Measurements from ENCODE around the gene DNAJB1.
"Not testable (repeated sequence)": the region's sequence is repeated elsewhere in the genome, so short reads cannot be mapped to it uniquely, and the experiment has no call there.

DNAJB1 gene

DNA sequence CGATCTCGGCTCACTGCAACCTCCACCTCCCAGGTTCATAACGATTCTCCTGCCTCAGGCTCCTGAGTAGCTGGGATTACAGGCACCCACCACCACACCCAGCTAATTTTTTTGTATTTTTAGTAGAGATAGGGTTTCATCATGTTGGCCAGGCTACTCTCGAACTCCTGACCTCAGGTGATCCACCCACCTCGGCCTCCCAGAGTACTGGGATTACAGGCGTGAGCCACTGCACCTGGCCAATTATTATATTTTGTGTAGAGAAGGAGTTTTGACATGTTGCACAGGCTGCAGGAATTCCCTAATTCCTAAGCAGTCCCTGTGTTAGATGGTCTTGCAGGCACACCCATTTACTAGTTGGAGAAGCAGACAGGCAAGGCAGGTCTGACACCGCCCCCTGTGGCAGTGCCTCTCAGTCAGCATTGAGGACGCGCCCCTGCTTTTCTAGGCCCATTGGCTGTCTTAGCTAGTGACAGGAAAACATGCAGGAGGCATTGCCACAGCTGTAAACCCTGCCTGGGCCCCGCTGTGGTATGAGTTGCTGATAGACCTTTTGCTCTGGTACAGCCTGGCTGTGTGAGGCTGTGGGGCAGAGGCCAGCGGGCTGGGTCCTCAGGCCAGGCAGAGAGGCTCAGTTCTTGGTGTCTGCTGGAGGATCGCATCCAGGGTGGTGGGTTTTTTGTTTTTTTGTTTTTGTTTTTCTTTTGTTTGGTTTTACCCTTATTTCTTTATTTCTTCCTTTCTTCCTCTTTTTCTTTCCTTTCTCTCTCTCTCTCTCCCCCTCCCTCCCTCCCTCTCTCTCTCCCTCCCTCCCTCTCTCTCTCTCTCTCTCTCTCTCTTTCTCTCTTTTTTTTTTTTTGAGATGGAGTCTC, 33.2 kb upstream of the DNAJB1 start:
- peaks cover 12 to 21% of the 10 kb centered on the region in 2 experiments for H3K4me1 ChIP-seq (ENCODE audit: control insufficient read depth in 1 of 2, insufficient read depth in 2 of 2, low read length in 2 of 2)

DNA sequence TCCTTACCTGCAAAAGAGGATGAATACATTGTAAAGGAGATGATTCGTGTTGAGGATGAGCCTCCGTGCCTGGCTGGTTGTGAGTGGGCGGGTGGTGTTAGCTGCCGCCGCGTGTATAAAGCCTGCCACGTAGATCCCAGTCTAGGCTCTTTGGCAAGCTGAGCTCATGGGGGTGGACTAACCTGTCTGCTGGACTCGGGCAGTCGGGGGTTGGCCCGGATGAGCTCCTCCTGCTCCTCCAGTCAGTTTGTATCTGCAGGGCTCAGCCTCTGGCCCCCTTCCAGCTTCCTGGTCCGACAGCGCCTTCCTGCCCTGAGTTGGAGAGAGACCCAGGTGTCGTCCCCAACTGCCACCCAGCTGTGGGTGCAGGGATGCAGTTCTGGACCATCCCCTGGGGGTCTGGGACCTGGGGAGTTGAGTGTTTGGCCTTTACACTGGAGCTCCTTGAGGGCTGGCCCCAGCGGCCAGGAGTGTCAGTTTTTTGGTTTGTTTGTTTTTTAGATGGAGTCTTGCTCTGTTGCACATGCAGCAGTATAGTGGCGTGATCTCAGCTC, 32.1 kb upstream of the DNAJB1 start:
- Histone ChIP-seq H2BK120ac (ENCODE audit: insufficient read depth, low read length, poor library complexity) (no peak overlapping the region), H2BK5ac (ENCODE audit: low read depth, low read length, poor library complexity) (no peak overlapping the region), H4K91ac (ENCODE audit: low read depth, low read length) (no peak overlapping the region), H2AK5ac (ENCODE audit: low read length) (no peak overlapping the region), H3K4ac (ENCODE audit: low read depth, low read length) (peak overlapping the region; percentile 6), H4K8ac (ENCODE audit: low read depth, low read length) (peak overlapping the region; percentile 22), H4K12ac (ENCODE audit: low read depth, low read length) (no peak overlapping the region), H3K27ac (ENCODE audit: low read depth, low read length) (no peak overlapping the region), H2BK12ac (ENCODE audit: low read length) (no peak overlapping the region), H3K9me3 (ENCODE audit: insufficient read depth, low read depth, low read length) (peaks cover 3% of the 10 kb centered on the region), H3K27me3 (ENCODE audit: insufficient read depth, low read length) (no peaks in the 10 kb centered on the region), H3K9ac (ENCODE audit: low read length) (no peak overlapping the region), H3K4me2 (ENCODE audit: low read length) (no peak overlapping the region), H3K4me3 (ENCODE audit: low read depth, low read length) (no peak overlapping the region), H3K14ac (ENCODE audit: low read length) (no peak overlapping the region), H3K36me3 (ENCODE audit: control insufficient read depth in 1 of 2, insufficient read depth in 2 of 2, low read length in 2 of 2) (peaks cover 5 to 6% of the 10 kb centered on the region in 2 experiments), H3K18ac (ENCODE audit: low read length) (no peak overlapping the region), H3K79me1 (ENCODE audit: low read length) (no peaks in the 10 kb centered on the region), H3K23ac (ENCODE audit: low read length) (no peak overlapping the region), H3K4me1 (ENCODE audit: control insufficient read depth in 1 of 2, insufficient read depth in 2 of 2, low read length in 2 of 2) (peaks cover 11 to 16% of the 10 kb centered on the region in 2 experiments), H2AFZ (ENCODE audit: insufficient read depth, low read length, poor library complexity) (peak overlapping the region; percentile 3), H3K79me2 (ENCODE audit: control insufficient read depth, insufficient read depth, low read length, poor library complexity) (peaks cover 3% of the 10 kb centered on the region)
- DNase-seq = peak; percentile 73
- no CpG with 5 or more reads among the region's 15 CpGs for WGBS (ENCODE audit: extremely low coverage, insufficient coverage, insufficient read length)

More for the DNA sequence above, 33.2 kb upstream of the DNAJB1 start:
- not testable (repeated sequence) for H2BK12ac ChIP-seq (ENCODE audit: low read length); H3K27ac ChIP-seq (ENCODE audit: low read depth, low read length); H3K4me3 ChIP-seq (ENCODE audit: low read depth, low read length); H3K79me2 ChIP-seq (ENCODE audit: control insufficient read depth, insufficient read depth, low read length, poor library complexity); H3K36me3 ChIP-seq (ENCODE audit: control insufficient read depth in 1 of 2, insufficient read depth in 2 of 2, low read length in 2 of 2); H4K12ac ChIP-seq (ENCODE audit: low read depth, low read length); H2BK120ac ChIP-seq (ENCODE audit: insufficient read depth, low read length, poor library complexity); H2AFZ ChIP-seq (ENCODE audit: insufficient read depth, low read length, poor library complexity); H3K27me3 ChIP-seq (ENCODE audit: insufficient read depth, low read length); H4K91ac ChIP-seq (ENCODE audit: low read depth, low read length); H3K79me1 ChIP-seq (ENCODE audit: low read length); H3K14ac ChIP-seq (ENCODE audit: low read length); H2AK5ac ChIP-seq (ENCODE audit: low read length); H2BK5ac ChIP-seq (ENCODE audit: low read depth, low read length, poor library complexity); H3K18ac ChIP-seq (ENCODE audit: low read length); H3K4ac ChIP-seq (ENCODE audit: low read depth, low read length); H3K4me2 ChIP-seq (ENCODE audit: low read length); H3K23ac ChIP-seq (ENCODE audit: low read length); H3K9ac ChIP-seq (ENCODE audit: low read length); H4K8ac ChIP-seq (ENCODE audit: low read depth, low read length); H3K9me3 ChIP-seq (ENCODE audit: insufficient read depth, low read depth, low read length)
- WGBS (ENCODE audit: extremely low coverage, insufficient coverage, insufficient read length) = no CpG with 5 or more reads among the region's 12 CpGs
- DNase-seq = peak; percentile 93 to 98

DNA sequence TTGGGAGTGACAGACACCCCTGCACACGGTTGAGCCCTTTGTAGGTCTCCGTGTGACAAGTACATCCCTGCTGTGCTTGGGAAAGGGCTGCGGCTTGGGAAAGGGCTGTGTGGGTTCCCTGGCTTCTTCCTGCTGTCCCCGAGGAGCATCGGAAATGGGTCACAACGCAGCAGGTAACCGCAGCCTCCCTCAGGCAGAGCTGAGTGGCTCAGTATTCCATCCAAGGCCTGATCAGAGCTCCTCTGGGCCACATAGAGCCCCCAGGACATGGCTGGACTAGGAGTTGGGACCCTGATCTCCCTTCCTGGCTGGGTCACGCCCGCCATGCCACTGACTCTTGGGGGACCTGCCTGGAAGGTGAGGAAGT, 27.5 kb upstream of the DNAJB1 start:
- Histone ChIP-seq H3K14ac (ENCODE audit: low read length) (no peak overlapping the region), H3K4me2 (ENCODE audit: low read length) (no peak overlapping the region), H3K79me2 (ENCODE audit: control insufficient read depth, insufficient read depth, low read length, poor library complexity) (peaks cover 2% of the 10 kb centered on the region), H2AFZ (ENCODE audit: insufficient read depth, low read length, poor library complexity) (no peak overlapping the region), H3K79me1 (ENCODE audit: low read length) (no peaks in the 10 kb centered on the region), H3K27ac (ENCODE audit: low read depth, low read length) (no peak overlapping the region), H2BK5ac (ENCODE audit: low read depth, low read length, poor library complexity) (no peak overlapping the region), H3K4me3 (ENCODE audit: low read depth, low read length) (peak overlapping the region; percentile 23), H2BK120ac (ENCODE audit: insufficient read depth, low read length, poor library complexity) (no peak overlapping the region), H3K23ac (ENCODE audit: low read length) (no peak overlapping the region), H3K36me3 (ENCODE audit: control insufficient read depth in 1 of 2, insufficient read depth in 2 of 2, low read length in 2 of 2) (peaks cover 2 to 6% of the 10 kb centered on the region in 2 experiments), H3K27me3 (ENCODE audit: insufficient read depth, low read length) (no peaks in the 10 kb centered on the region), H4K12ac (ENCODE audit: low read depth, low read length) (no peak overlapping the region), H3K18ac (ENCODE audit: low read length) (no peak overlapping the region), H3K4me1 (ENCODE audit: control insufficient read depth in 1 of 2, insufficient read depth in 2 of 2, low read length in 2 of 2) (peaks cover 4 to 9% of the 10 kb centered on the region in 2 experiments), H4K8ac (ENCODE audit: low read depth, low read length) (no peak overlapping the region), H4K91ac (ENCODE audit: low read depth, low read length) (no peak overlapping the region), H3K9ac (ENCODE audit: low read length) (no peak overlapping the region), H3K4ac (ENCODE audit: low read depth, low read length) (peak overlapping the region; percentile 1), H2AK5ac (ENCODE audit: low read length) (no peak overlapping the region), H3K9me3 (ENCODE audit: insufficient read depth, low read depth, low read length) (no peaks in the 10 kb centered on the region), H2BK12ac (ENCODE audit: low read length) (no peak overlapping the region)
- no CpG with 5 or more reads among the region's 9 CpGs for WGBS (ENCODE audit: extremely low coverage, insufficient coverage, insufficient read length)
- no peak for DNase-seq

DNA sequence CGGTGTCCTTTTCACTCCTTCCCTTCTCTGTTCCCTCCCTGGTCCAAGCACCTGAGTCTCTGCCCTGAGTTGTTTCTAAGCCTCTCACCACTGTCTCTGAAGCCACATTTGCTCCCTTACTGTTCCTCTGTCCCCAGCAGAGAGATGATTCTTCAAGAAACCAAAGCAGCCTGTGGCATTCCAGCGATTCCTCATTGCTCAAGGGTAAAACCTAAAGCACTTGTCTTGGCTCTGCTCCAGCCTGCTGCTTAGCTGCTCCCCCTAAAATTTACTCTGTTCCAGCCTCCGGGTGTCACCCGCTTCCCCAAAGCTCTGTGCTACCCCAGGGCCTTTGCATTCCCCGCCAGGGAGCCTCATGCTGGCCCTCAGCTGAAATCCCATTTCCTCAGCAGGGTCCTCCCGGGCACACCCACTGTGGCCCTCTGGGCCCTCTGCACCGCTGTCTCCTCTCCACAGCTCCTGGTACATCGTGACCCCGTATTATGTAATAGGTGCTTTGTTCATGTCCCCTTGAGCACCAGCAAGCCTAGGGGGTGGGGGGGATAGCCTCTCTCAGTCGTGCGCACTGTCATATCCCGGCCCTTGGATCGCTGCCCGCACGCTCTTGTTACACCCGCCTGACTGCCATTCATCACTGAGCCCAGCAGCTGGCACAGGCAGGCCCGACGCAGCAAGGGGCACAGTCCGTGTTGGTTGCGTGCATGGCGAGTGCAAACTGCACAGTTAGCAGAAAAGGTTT, 26.9 kb upstream of the DNAJB1 start:
- H3K18ac ChIP-seq (ENCODE audit: low read length) = no peak overlapping the region
- no peak overlapping the region for H4K8ac ChIP-seq (ENCODE audit: low read depth, low read length)
- no peak overlapping the region for H2BK5ac ChIP-seq (ENCODE audit: low read depth, low read length, poor library complexity)
- no peak overlapping the region for H2AFZ ChIP-seq (ENCODE audit: insufficient read depth, low read length, poor library complexity)
- peaks cover 2 to 6% of the 10 kb centered on the region in 2 experiments for H3K36me3 ChIP-seq (ENCODE audit: control insufficient read depth in 1 of 2, insufficient read depth in 2 of 2, low read length in 2 of 2)
- H2AK5ac ChIP-seq (ENCODE audit: low read length) = no peak overlapping the region
- no peaks in the 10 kb centered on the region for H3K9me3 ChIP-seq (ENCODE audit: insufficient read depth, low read depth, low read length)
- no peak overlapping the region for H2BK120ac ChIP-seq (ENCODE audit: insufficient read depth, low read length, poor library complexity)
- DNase-seq = no peak
- peaks cover 3 to 5% of the 10 kb centered on the region in 2 experiments for H3K4me1 ChIP-seq (ENCODE audit: control insufficient read depth in 1 of 2, insufficient read depth in 2 of 2, low read length in 2 of 2)
- H3K4me2 ChIP-seq (ENCODE audit: low read length) = no peak overlapping the region
- peak overlapping the region; percentile 23 for H3K4me3 ChIP-seq (ENCODE audit: low read depth, low read length)
- no peaks in the 10 kb centered on the region for H3K79me1 ChIP-seq (ENCODE audit: low read length)
- WGBS (ENCODE audit: extremely low coverage, insufficient coverage, insufficient read length) = no CpG with 5 or more reads among the region's 21 CpGs
- H4K12ac ChIP-seq (ENCODE audit: low read depth, low read length) = no peak overlapping the region
- H4K91ac ChIP-seq (ENCODE audit: low read depth, low read length) = no peak overlapping the region
- no peaks in the 10 kb centered on the region for H3K27me3 ChIP-seq (ENCODE audit: insufficient read depth, low read length)
- H3K79me2 ChIP-seq (ENCODE audit: control insufficient read depth, insufficient read depth, low read length, poor library complexity) = peaks cover 2% of the 10 kb centered on the region
- no peak overlapping the region for H3K23ac ChIP-seq (ENCODE audit: low read length)
- no peak overlapping the region for H3K9ac ChIP-seq (ENCODE audit: low read length)
- no peak overlapping the region for H2BK12ac ChIP-seq (ENCODE audit: low read length)
- H3K14ac ChIP-seq (ENCODE audit: low read length) = no peak overlapping the region
- no peak overlapping the region for H3K4ac ChIP-seq (ENCODE audit: low read depth, low read length)
- H3K27ac ChIP-seq (ENCODE audit: low read depth, low read length) = no peak overlapping the region
